ENCODE measurements around the gene CNOT6. TPM values are rescaled to one million over a fixed set of nuclear protein-coding genes. Genes with fewer than 3 reads are reported as not detected.

Gene CNOT6
- total RNA-seq, 1 donor from 2014 or later, result 55.7 TPM

DNA sequence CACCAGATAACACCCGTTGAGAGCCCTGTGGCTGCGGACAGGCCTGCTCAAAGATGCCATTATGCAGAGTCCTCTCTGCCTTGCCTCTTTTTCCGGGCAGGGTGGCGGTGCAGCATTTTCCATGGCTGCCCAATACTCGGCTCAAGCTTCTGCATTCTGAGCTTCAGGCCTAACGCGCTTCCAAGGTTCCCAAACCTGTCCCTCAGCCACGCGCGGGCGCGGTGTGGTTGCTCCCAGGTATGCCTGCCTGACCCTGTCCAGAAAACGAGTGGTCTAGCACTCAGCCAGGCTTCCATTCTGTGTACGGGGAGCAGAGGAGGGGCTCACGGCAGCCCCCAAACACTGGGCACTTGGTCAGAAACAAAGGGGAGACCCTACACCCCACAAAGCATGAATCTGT, 27.9 kb upstream of the CNOT6 start:
- H3K9me3 Mint-ChIP-seq, result no peaks in the 10 kb centered on the region
- peaks cover 4% of the 10 kb centered on the region for H3K4me1 Mint-ChIP-seq (ENCODE audit: unreplicated experiment)
- H3K4me3 Mint-ChIP-seq, result no peak overlapping the region
- no peak for DNase-seq (ENCODE audit: extremely low spot score, unreplicated experiment)
- no peak overlapping the region for H3K27ac Mint-ChIP-seq
- peaks cover 15% of the 10 kb centered on the region for H3K27me3 Mint-ChIP-seq
- TF ChIP-seq, protein P1, sequence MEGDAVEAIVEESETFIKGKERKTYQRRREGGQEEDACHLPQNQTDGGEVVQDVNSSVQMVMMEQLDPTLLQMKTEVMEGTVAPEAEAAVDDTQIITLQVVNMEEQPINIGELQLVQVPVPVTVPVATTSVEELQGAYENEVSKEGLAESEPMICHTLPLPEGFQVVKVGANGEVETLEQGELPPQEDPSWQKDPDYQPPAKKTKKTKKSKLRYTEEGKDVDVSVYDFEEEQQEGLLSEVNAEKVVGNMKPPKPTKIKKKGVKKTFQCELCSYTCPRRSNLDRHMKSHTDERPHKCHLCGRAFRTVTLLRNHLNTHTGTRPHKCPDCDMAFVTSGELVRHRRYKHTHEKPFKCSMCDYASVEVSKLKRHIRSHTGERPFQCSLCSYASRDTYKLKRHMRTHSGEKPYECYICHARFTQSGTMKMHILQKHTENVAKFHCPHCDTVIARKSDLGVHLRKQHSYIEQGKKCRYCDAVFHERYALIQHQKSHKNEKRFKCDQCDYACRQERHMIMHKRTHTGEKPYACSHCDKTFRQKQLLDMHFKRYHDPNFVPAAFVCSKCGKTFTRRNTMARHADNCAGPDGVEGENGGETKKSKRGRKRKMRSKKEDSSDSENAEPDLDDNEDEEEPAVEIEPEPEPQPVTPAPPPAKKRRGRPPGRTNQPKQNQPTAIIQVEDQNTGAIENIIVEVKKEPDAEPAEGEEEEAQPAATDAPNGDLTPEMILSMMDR (conservative IDR thresholded peaks at IDR 0.05), result no peak
- H3K36me3 Mint-ChIP-seq, result no peaks in the 10 kb centered on the region

DNA sequence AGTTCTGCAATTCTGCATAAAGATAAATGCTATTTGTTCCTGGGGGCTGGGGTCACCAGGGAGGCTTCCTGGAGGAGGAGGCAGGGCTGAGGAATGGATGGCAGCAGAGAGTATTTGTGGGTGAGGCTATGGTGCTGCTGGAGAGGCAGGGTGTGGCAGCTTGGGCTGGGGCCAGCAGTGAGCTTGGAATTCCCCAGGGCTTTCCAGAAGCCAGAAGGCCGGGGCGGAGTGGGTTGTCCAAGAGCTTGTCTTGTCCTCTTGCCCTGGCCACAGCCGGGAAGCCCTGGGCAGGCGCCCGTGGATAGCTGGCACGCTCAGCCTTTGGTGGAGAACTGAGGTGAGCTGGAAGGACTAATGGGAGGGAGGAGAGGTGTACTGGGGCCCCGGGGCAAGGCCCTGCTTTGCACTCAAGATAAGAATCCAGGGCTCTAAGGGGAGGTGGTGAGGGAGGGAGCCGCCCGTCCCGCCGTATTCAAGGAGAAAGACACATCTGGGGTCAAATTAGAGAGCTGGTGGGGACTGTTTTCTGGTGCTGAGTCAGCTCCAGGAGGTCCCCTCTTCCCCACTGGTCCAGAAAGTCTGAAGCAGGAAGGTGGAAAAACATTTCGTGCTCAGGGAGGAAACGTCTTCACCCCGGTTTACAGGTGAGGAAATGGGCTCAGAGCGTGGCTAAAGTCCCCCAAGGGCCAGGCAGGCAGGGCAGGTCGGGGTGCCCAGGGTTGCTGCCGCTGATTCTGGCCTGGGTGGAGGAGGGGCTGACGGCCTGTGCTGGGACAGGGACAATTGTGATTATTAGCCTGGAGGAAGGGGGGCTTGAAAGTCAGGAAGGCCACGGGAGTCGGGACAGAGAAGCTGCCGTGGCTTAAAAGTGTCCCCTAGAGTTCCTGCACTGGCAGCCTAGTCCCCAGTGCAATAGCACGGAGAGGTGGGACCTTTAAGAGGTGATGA, 26.9 kb upstream of the CNOT6 start:
- TF ChIP-seq, protein P1 (conservative IDR thresholded peaks at IDR 0.05), result no peak
- no peaks in the 10 kb centered on the region for H3K36me3 Mint-ChIP-seq
- H3K4me1 Mint-ChIP-seq (ENCODE audit: unreplicated experiment), result peaks cover 4% of the 10 kb centered on the region
- no peak overlapping the region for H3K4me3 Mint-ChIP-seq
- H3K27me3 Mint-ChIP-seq, result peaks cover 15% of the 10 kb centered on the region
- peak overlapping the region; percentile 86 for H3K27ac Mint-ChIP-seq
- no peaks in the 10 kb centered on the region for H3K9me3 Mint-ChIP-seq
- no peak for DNase-seq (ENCODE audit: extremely low spot score, unreplicated experiment)

DNA sequence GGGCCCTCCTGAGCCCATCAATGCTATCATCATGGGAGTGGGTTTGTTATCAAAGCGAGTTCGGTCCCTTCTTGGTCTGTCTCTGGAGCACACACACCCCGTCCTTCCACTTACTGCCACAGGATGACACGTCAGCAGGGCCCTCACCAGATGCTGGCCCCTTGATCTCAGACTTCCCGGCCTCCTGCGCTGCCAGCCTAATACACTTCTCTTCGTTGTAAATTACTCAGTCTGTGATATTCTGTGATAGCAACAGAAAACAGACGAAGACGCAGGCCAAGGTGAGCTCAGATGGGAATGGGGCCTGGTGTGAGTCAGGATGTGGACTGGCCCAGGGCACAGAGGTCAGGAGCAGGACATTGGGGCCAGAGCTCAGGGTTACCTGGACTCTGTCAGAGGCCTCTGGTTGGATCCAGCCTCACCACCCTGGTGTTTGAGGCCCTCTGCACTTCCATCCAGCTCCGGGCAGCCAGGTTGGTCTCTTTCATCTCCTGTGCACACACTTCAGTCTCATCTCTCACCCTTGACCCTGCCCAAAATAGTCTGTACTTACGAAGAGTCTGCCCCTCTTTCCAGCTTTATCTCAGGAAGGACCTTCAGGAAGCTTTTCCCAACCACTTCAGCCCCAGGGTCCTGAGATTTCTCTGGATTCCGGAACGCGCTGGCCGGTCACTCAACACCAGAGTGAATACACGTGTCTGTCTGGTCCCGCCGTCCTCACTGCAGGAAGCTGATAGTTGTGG, 26.0 kb upstream of the CNOT6 start:
- Mint-ChIP-seq H3K4me1 (ENCODE audit: unreplicated experiment) (peaks cover 4% of the 10 kb centered on the region), H3K27ac (peak overlapping the region; percentile 39), H3K4me3 (no peak overlapping the region), H3K36me3 (no peaks in the 10 kb centered on the region), H3K9me3 (no peaks in the 10 kb centered on the region), H3K27me3 (peaks cover 15% of the 10 kb centered on the region)
- DNase-seq (ENCODE audit: extremely low spot score, unreplicated experiment), result no peak
- TF ChIP-seq, protein P1 (conservative IDR thresholded peaks at IDR 0.05), result no peak

DNA sequence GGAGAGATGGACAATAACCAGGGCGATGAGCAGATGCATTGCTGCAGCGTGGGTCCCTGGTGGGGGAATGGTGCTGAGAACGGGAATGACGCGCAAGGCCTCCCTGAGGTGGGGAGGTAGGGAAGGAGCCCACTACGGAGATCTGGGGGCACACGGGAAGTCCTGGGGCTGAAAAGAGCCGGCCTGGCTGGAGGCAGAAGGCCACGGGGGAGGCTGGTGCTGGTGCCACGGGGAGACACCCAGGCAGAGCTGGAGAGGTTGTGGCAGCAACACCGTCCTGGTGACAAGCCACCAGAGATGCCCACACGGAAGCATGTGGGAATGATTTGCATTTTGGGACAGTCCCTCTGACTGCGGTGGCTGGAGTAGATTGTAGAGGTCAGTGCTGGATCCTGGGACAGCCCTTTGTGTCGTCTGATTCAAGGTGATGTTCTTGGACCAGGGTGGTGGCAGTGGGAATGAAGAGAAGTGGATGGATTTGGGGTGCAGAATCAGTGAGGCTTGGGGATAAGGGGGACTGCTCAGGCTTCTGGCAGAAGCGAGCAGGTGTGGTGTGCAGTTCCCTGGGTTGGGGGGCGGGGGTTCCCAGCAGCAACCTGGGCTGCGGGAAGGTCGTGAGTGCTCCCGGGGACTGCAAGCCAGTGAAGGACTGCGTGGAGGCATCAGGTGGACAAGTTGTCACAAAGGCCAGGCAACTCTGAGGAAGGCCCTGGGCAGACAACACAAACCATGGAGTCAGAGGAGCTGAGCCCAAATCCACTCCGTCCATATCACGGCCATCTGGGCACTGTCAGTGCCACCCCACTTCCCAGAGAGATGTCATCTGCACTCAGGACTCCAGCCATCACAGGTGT, 25.2 kb upstream of the CNOT6 start:
- no peaks in the 10 kb centered on the region for H3K36me3 Mint-ChIP-seq
- peaks cover 4% of the 10 kb centered on the region for H3K4me1 Mint-ChIP-seq (ENCODE audit: unreplicated experiment)
- peaks cover 15% of the 10 kb centered on the region for H3K27me3 Mint-ChIP-seq
- TF ChIP-seq, protein P1 (conservative IDR thresholded peaks at IDR 0.05), result no peak
- no peak overlapping the region for H3K4me3 Mint-ChIP-seq
- no peak for DNase-seq (ENCODE audit: extremely low spot score, unreplicated experiment)
- no peaks in the 10 kb centered on the region for H3K9me3 Mint-ChIP-seq
- peak overlapping the region; percentile 39 for H3K27ac Mint-ChIP-seq

DNA sequence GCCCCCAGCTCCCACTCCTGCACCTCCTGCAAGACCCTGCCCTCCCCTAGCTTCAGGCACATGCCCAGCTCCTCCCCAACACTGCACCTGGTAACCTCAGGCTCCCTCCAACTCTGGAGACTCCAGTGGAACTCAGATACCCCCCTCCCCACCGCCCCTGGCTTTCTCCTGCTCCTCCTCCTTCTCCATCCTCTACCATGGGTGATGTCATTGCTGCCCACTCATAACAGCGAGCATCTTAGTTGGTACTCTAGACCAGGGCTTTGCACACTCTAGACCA, 24.7 kb upstream of the CNOT6 start:
- H3K9me3 Mint-ChIP-seq, result no peaks in the 10 kb centered on the region
- TF ChIP-seq, protein P1 (conservative IDR thresholded peaks at IDR 0.05), result no peak
- peaks cover 4% of the 10 kb centered on the region for H3K4me1 Mint-ChIP-seq (ENCODE audit: unreplicated experiment)
- DNase-seq (ENCODE audit: extremely low spot score, unreplicated experiment), result no peak
- H3K36me3 Mint-ChIP-seq, result no peaks in the 10 kb centered on the region
- H3K27ac Mint-ChIP-seq, result no peak overlapping the region
- no peak overlapping the region for H3K4me3 Mint-ChIP-seq
- peaks cover 15% of the 10 kb centered on the region for H3K27me3 Mint-ChIP-seq

All from type B pancreatic cell (in vitro differentiated cells).